GM12878 (cell line): ENCODE data around the gene HSD17B14. TPM values are rescaled to one million over a fixed set of nuclear protein-coding genes. Genes with fewer than 3 reads are reported as not detected.

Experiments used
- ATAC-seq: fragments of 200-7000 bp; cut with Tn5 transposase; 3 replicates; pipeline ENCODE4 v1.9.1; 2020; ENCODE audit warnings: mild to moderate bottlenecking, moderate library complexity
- BruUV-seq: library from RNA; stranded (reverse); fragments of 400-500 nt; replicated peaks from 2 replicates; lab custom pipeline; 2021; lab: Mats Ljungman, UMichigan
- CTCF ChIA-PET: fragments of 300-600 bp; sonication (Branson Sonifier 250); formaldehyde crosslinking; extraction: SDS; loops from one replicate; lab custom pipeline; 2021; ENCODE audit warnings: inconsistent platforms; lab: Yijun Ruan, JAX
- POLR2A ChIA-PET: fragments of 350-600 bp; formaldehyde crosslinking; extraction: SDS; loops from one replicate; lab custom pipeline; 2021; ENCODE audit warnings: inconsistent platforms; lab: Charles Lee
- RAD21 ChIA-PET: fragments of 300-600 bp; sonication (Branson Sonifier 250); formaldehyde crosslinking; loops from one replicate; lab custom pipeline; 2023; ENCODE audit warnings: antibody characterized with exemption; ENCODE audit not compliant: unreplicated experiment; lab: Charles Lee
- SMC1A ChIA-PET: fragments of 300-600 bp; sonication (Branson Sonifier 250); formaldehyde crosslinking; loops from one replicate; lab custom pipeline; 2023; ENCODE audit not compliant: unreplicated experiment, uncharacterized antibody; lab: Charles Lee
- DNase-seq: peaks from one replicate; pipeline ENCODE4 v3.0.0-alpha.2; 2011; ENCODE audit warnings: low read depth, low spot score
- FAIRE-seq: peaks from 3 replicates; lab custom pipeline; 2011; peaks lifted over from hg19 to GRCh38; lab: Jason Lieb, UNC
- H2AFZ ChIP-seq: 2 replicates; pipeline ENCODE4 v1.6.0; 2011; ENCODE audit warnings: low read depth, low read length, control low read depth; ENCODE audit not compliant: control insufficient read depth
- H3K27ac ChIP-seq: 2 replicates; pipeline ENCODE4 v1.5.1; 2011; ENCODE audit warnings: control low read depth; ENCODE audit not compliant: control insufficient read depth, insufficient read depth
- H3K27me3 ChIP-seq, 2 experiments: replicated peaks in 1 of 2; 2 replicates each; pipeline versions ENCODE4 v1.6.0 to v1.6.1; 2011; ENCODE audit warnings: low read length in 1 of 2; ENCODE audit not compliant: control insufficient read depth in 2 of 2, insufficient read depth in 2 of 2
- H3K36me3 ChIP-seq, 2 experiments: 2 replicates each; pipeline ENCODE4 v1.5.1; 2011; ENCODE audit warnings: low read length in 1 of 2; ENCODE audit not compliant: control insufficient read depth in 2 of 2, insufficient read depth in 2 of 2
- H3K4me1 ChIP-seq: 2 replicates; pipeline ENCODE4 v1.6.1; 2011; ENCODE audit warnings: mild to moderate bottlenecking, low read length, moderate library complexity, mixed read lengths; ENCODE audit not compliant: control insufficient read depth, insufficient read depth
- H3K4me2 ChIP-seq: 2 replicates; pipeline ENCODE4 v1.6.0; 2011; ENCODE audit warnings: control low read depth; ENCODE audit not compliant: control insufficient read depth, insufficient read depth
- H3K4me3 ChIP-seq: fragments of 200-600 bp; sonication (generic); 2 replicates; pipeline ENCODE4 v1.5.1; 2016
- H3K79me2 ChIP-seq: 2 replicates; pipeline ENCODE4 v1.6.0; 2011; ENCODE audit warnings: low read length; ENCODE audit not compliant: control insufficient read depth, insufficient read depth
- H3K9ac ChIP-seq: 2 replicates; pipeline ENCODE4 v1.8.0; 2011; ENCODE audit warnings: low read length, control low read depth, mixed read lengths; ENCODE audit not compliant: control insufficient read depth, insufficient read depth
- H3K9me3 ChIP-seq: replicated peaks from 3 replicates; pipeline ENCODE4 v1.5.1; 2011; ENCODE audit warnings: mild to moderate bottlenecking, low read length; ENCODE audit not compliant: control insufficient read depth, insufficient read depth
- H4K20me1 ChIP-seq: 2 replicates; pipeline ENCODE4 v1.6.0; 2011; ENCODE audit not compliant: control insufficient read depth, insufficient read depth
- CBX3 ChIP-seq: fragments of 200-600 bp; sonication (generic); IDR thresholded peaks from 2 replicates; pipeline ENCODE4 v1.6.1; 2016; ENCODE audit warnings: low read depth, borderline replicate concordance
- CTCF ChIP-seq, 3 experiments: IDR thresholded peaks in 2 of 3; conservative IDR thresholded peaks in 1 of 3; 2 replicates each; pipeline ENCODE4 v1.5.1; 2011; ENCODE audit warnings: low read depth in 3 of 3, low read length in 3 of 3, mild to moderate bottlenecking in 3 of 3, control low read depth in 2 of 3, moderate library complexity in 2 of 3, inconsistent platforms in 1 of 3, mixed read lengths in 1 of 3; ENCODE audit not compliant: control insufficient read depth in 2 of 3, insufficient read depth in 1 of 3; ENCODE audit errors: extremely low read depth in 1 of 3
- JUND ChIP-seq: IDR thresholded peaks from 2 replicates; pipeline ENCODE4 v1.6.1; 2012; ENCODE audit warnings: low read depth, mild to moderate bottlenecking, low read length, improper control_type of control experiment, moderate library complexity
- NR2C2 ChIP-seq: IDR thresholded peaks from 2 replicates; pipeline ENCODE4 v1.6.1; 2011; ENCODE audit warnings: borderline replicate concordance, low read depth; ENCODE audit not compliant: control insufficient read depth, insufficient read length
- SIX5 ChIP-seq: IDR thresholded peaks from 2 replicates; pipeline ENCODE4 v1.6.1; 2011; ENCODE audit warnings: mild to moderate bottlenecking, low read depth, low read length, moderate library complexity; ENCODE audit not compliant: severe bottlenecking
- SMAD1 ChIP-seq: fragments of 450-650 bp; IDR thresholded peaks from 2 replicates; pipeline ENCODE4 v1.6.1; 2018; ENCODE audit warnings: mild to moderate bottlenecking, low read depth; ENCODE audit not compliant: partially characterized antibody
- SP1 ChIP-seq: IDR thresholded peaks from one replicate; pipeline ENCODE4 v1.6.1; 2011; ENCODE audit warnings: low read depth, low read length
- SUZ12 ChIP-seq: fragments of 200-600 bp; sonication (generic); IDR thresholded peaks from one replicate; pipeline ENCODE4 v1.6.1; 2018; ENCODE audit warnings: antibody characterized with exemption, mild to moderate bottlenecking; ENCODE audit not compliant: unreplicated experiment
- TARDBP ChIP-seq: IDR thresholded peaks from 2 replicates; pipeline ENCODE4 v1.6.1; 2016; ENCODE audit warnings: borderline replicate concordance
- WGBS: methylation state at CpG from one replicate; pipeline ENCODE4 v1.1.6; 2016; ENCODE audit warnings: low lambda C conversion rate; ENCODE audit not compliant: insufficient replicate concordance, insufficient coverage; ENCODE audit errors: missing lambda C conversion rate; 5-methylcytosine and 5-hydroxymethylcytosine counted together
- in situ Hi-C: fragments of 300-500 bp; cut with MboI; formaldehyde crosslinking; loops from 9 replicates; pipeline ENCODE4 v1.14.3; 2018; ENCODE audit warnings: mixed read lengths
- intact Hi-C: fragments of 100-400 bp; cut with micrococcal nuclease; formaldehyde crosslinking; loops from one replicate; pipeline ENCODE4 v1.14.2; 2022; ENCODE audit not compliant: unreplicated experiment
- polyA plus RNA-seq, 11 experiments: library from polyadenylated mRNA; depleted of rRNA in 4 of 11; unstranded in 6 of 11; stranded (reverse) in 5 of 11; fragments of >200 nt; fragmentation: Nextera tagmentation in 4 of 11; fragmentation: Illumina TruSeq in 1 of 11; extraction: Ambion mirVana in 4 of 11; extraction: Trizol in 1 of 11; gene quantifications; 1 replicate in 1 of 11; 2 replicates in 10 of 11; pipeline versions ENCODE4 v1.2.1 to v1.2.3, GENCODE V29; 2011 to 2016; ENCODE audit warnings: inconsistent platforms in 2 of 11, missing spikeins in 2 of 11, low read depth in 1 of 11
- total RNA-seq, 4 experiments: library from RNA; depleted of rRNA in 3 of 4; stranded (reverse); fragments of >200 nt in 3 of 4; fragmentation: Illumina TruSeq in 1 of 4; extraction: Trizol in 1 of 4; gene quantifications; 2 replicates each; pipeline versions ENCODE4 v1.2.1 to v1.2.3, GENCODE V29; 2013 to 2021
- TF ChIP-seq, protein P1 (sequence below): fragments of 450-650 bp; conservative IDR thresholded peaks from 2 replicates; pipeline ENCODE4 v1.6.1; 2017; ENCODE audit warnings: mild to moderate bottlenecking, moderate library complexity
- TF ChIP-seq, protein P2 (sequence below): fragments of 450-650 bp; formaldehyde crosslinking; IDR thresholded peaks from 2 replicates; pipeline ENCODE4 v1.5.0; 2022; ENCODE audit warnings: mild to moderate bottlenecking, missing genetic modification characterization

The HSD17B14 gene
- total and polyA plus RNA-seq, 10 of the 15 experiments (the other 5 are each of a cell fraction or from before 2014, with no cell fraction given): 0.21 to 4.1 (median 0.61) TPM

GRCh38 chr19:48842789-48843162, 6.5 kb upstream of the HSD17B14 start (continued):
- TF ChIP-seq CTCF (IDR thresholded peaks at IDR 0.05 in 2 of 3, conservative IDR thresholded peaks at IDR 0.05 in 1 of 3; ENCODE audit: control insufficient read depth in 2 of 3, extremely low read depth in 1 of 3, insufficient read depth in 1 of 3, low read depth in 3 of 3, low read length in 3 of 3): peak; percentile 75 to 85 (median 78)
- TF ChIP-seq CBX3: no peak

GRCh38 chr19:48841571-48841970, 5.3 kb upstream of the HSD17B14 start:
- H3K27me3 ChIP-seq: no peaks in the 10 kb centered on the region
- RAD21 ChIA-PET: interaction anchor here (1.1 to 4.9 kb wide), 11 partner anchors 13 to 196 kb away, joined by 4 to 72 read pairs (median 7); partner anchors contain the start of genes BCAT2, CA11 and PPP1R15A
- SMC1A ChIA-PET: interaction anchor here (1.0 to 4.9 kb wide), 8 partner anchors 10 to 196 kb away, joined by 3 to 44 read pairs (median 20); partner anchors contain the start of gene CA11
- H3K9ac ChIP-seq: no peak overlapping the region
- no peak overlapping the region for H3K27ac ChIP-seq
- H3K4me2 ChIP-seq: no peak overlapping the region
- no peaks in the 10 kb centered on the region for H3K79me2 ChIP-seq
- in situ Hi-C loops (no loop called here), intact Hi-C loops (no loop called here)
- H2AFZ ChIP-seq: no peak overlapping the region
- DNase-seq: no peak
- H3K9me3 ChIP-seq: no peaks in the 10 kb centered on the region
- H3K4me3 ChIP-seq: no peak overlapping the region
- no peak for ATAC-seq
- CTCF ChIA-PET: interaction anchor here (1.0 to 15.6 kb wide), 20 partner anchors 8 to 336 kb away, joined by 3 to 520 read pairs (median 6); partner anchors contain the start of genes BAX, BCAT2, CA11 and FUT2
- POLR2A ChIA-PET: interaction anchor here (0.9 to 2.4 kb wide), 3 partner anchors 25 to 53 kb away, joined by 4 to 7 read pairs (median 5); no protein-coding TSS in a partner anchor
- peaks cover 7% of the 10 kb centered on the region for H3K4me1 ChIP-seq
- FAIRE-seq: no peak
- no peaks in the 10 kb centered on the region for H4K20me1 ChIP-seq
- WGBS: 79% methylated on average over 6 of the region's 6 CpGs
- BruUV-seq: no TSS peak
- H3K36me3 ChIP-seq: no peaks in the 10 kb centered on the region
- TF ChIP-seq JUND (no peak), SMAD1 (no peak), SIX5 (no peak), NR2C2 (no peak), TARDBP (no peak), SUZ12 (no peak), SP1 (no peak)
- TF ChIP-seq, protein P1, sequence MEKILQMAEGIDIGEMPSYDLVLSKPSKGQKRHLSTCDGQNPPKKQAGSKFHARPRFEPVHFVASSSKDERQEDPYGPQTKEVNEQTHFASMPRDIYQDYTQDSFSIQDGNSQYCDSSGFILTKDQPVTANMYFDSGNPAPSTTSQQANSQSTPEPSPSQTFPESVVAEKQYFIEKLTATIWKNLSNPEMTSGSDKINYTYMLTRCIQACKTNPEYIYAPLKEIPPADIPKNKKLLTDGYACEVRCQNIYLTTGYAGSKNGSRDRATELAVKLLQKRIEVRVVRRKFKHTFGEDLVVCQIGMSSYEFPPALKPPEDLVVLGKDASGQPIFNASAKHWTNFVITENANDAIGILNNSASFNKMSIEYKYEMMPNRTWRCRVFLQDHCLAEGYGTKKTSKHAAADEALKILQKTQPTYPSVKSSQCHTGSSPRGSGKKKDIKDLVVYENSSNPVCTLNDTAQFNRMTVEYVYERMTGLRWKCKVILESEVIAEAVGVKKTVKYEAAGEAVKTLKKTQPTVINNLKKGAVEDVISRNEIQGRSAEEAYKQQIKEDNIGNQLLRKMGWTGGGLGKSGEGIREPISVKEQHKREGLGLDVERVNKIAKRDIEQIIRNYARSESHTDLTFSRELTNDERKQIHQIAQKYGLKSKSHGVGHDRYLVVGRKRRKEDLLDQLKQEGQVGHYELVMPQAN: no peak
- TF ChIP-seq, protein P2, sequence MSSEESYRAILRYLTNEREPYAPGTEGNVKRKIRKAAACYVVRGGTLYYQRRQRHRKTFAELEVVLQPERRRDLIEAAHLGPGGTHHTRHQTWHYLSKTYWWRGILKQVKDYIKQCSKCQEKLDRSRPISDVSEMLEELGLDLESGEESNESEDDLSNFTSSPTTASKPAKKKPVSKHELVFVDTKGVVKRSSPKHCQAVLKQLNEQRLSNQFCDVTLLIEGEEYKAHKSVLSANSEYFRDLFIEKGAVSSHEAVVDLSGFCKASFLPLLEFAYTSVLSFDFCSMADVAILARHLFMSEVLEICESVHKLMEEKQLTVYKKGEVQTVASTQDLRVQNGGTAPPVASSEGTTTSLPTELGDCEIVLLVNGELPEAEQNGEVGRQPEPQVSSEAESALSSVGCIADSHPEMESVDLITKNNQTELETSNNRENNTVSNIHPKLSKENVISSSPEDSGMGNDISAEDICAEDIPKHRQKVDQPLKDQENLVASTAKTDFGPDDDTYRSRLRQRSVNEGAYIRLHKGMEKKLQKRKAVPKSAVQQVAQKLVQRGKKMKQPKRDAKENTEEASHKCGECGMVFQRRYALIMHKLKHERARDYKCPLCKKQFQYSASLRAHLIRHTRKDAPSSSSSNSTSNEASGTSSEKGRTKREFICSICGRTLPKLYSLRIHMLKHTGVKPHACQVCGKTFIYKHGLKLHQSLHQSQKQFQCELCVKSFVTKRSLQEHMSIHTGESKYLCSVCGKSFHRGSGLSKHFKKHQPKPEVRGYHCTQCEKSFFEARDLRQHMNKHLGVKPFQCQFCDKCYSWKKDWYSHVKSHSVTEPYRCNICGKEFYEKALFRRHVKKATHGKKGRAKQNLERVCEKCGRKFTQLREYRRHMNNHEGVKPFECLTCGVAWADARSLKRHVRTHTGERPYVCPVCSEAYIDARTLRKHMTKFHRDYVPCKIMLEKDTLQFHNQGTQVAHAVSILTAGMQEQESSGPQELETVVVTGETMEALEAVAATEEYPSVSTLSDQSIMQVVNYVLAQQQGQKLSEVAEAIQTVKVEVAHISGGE (CRISPR knock-in tag): no peak
